H1 (cell line): Measurements from ENCODE around the gene MAGI2. TPM values are rescaled to one million over a fixed set of nuclear protein-coding genes. Genes with fewer than 3 reads are reported as not detected.

Source experiments
- CTCF ChIA-PET: fragments of 300-600 bp; sonication (Branson Sonifier 250); formaldehyde crosslinking; loops from one replicate; lab custom pipeline; 2021; ENCODE audit not compliant: partially characterized antibody; lab: Charles Lee
- POLR2A ChIA-PET: fragments of 300-600 bp; sonication (Branson Sonifier 250); formaldehyde crosslinking; loops from one replicate; lab custom pipeline; 2021; ENCODE audit warnings: inconsistent platforms; ENCODE audit not compliant: partially characterized antibody; lab: Charles Lee
- DNase-seq, 2 experiments: peaks; one replicate each; pipeline versions ENCODE4 v3.0.0 to v3.0.0-alpha.2; 2010 to 2022; ENCODE audit warnings: low spot score in 2 of 2, low read depth in 1 of 2, mixed read lengths in 1 of 2
- FAIRE-seq: peaks from 2 replicates; lab custom pipeline; 2011; peaks lifted over from hg19 to GRCh38; lab: Jason Lieb, UNC
- H2AFZ ChIP-seq: 2 replicates; pipeline ENCODE4 v1.8.1; 2012; ENCODE audit warnings: low read length, inconsistent platforms
- H2AK5ac ChIP-seq: 2 replicates; pipeline ENCODE4 v1.6.1; 2013; ENCODE audit warnings: low read depth, low read length
- H2BK120ac ChIP-seq: replicated peaks from 2 replicates; pipeline ENCODE3; 2013; ENCODE audit warnings: low read depth, low read length, inconsistent platforms
- H2BK12ac ChIP-seq: 2 replicates; pipeline ENCODE4 v1.6.1; 2013; ENCODE audit warnings: low read depth, low read length
- H2BK15ac ChIP-seq: 2 replicates; pipeline ENCODE4 v1.6.1; 2013; ENCODE audit warnings: low read length
- H2BK20ac ChIP-seq: 2 replicates; pipeline ENCODE4 v1.6.1; 2013; ENCODE audit warnings: low read length
- H2BK5ac ChIP-seq: 2 replicates; pipeline ENCODE4 v1.6.1; 2013; ENCODE audit warnings: low read depth, low read length
- H3K14ac ChIP-seq: 2 replicates; pipeline ENCODE4 v1.6.1; 2013; ENCODE audit warnings: inconsistent platforms; ENCODE audit not compliant: insufficient read length
- H3K18ac ChIP-seq: 2 replicates; pipeline ENCODE4 v1.6.1; 2013; ENCODE audit warnings: low read length; ENCODE audit errors: extremely low read depth
- H3K23ac ChIP-seq: 2 replicates; pipeline ENCODE4 v1.6.1; 2013; ENCODE audit warnings: inconsistent platforms; ENCODE audit not compliant: insufficient read length
- H3K23me2 ChIP-seq: 2 replicates; pipeline ENCODE4 v1.6.1; 2013; ENCODE audit warnings: low read depth, low read length
- H3K27ac ChIP-seq: 2 replicates; pipeline ENCODE4 v1.6.1; 2011; ENCODE audit warnings: low read depth, low read length, inconsistent platforms
- H3K27me3 ChIP-seq, 4 experiments: replicated peaks in 1 of 4; 1 replicate in 1 of 4; 2 replicates in 3 of 4; pipeline versions ENCODE4 v1.6.1 to v1.8.1; 2011 to 2013; ENCODE audit warnings: low read length in 3 of 4, mild to moderate bottlenecking in 3 of 4, inconsistent platforms in 2 of 4, mixed read lengths in 2 of 4, moderate library complexity in 1 of 4; ENCODE audit not compliant: control insufficient read depth in 3 of 4, insufficient read depth in 3 of 4; ENCODE audit errors: extremely low read depth in 1 of 4
- H3K36me3 ChIP-seq, 4 experiments: 2 replicates each; pipeline versions ENCODE4 v1.6.1 to v1.8.1; 2011 to 2013; ENCODE audit warnings: mild to moderate bottlenecking in 4 of 4, low read length in 3 of 4, moderate library complexity in 2 of 4, control low read depth in 1 of 4, inconsistent platforms in 1 of 4; ENCODE audit not compliant: insufficient read depth in 4 of 4, control insufficient read depth in 2 of 4
- H3K4ac ChIP-seq: replicated peaks from 2 replicates; pipeline ENCODE3; 2013; ENCODE audit warnings: low read length, low read depth, mixed read lengths, inconsistent platforms; ENCODE audit not compliant: insufficient read length
- H3K4me1 ChIP-seq, 4 experiments: replicated peaks in 1 of 4; 1 replicate in 1 of 4; 2 replicates in 3 of 4; pipeline versions ENCODE4 v1.6.1 to v1.8.1; 2011 to 2013; ENCODE audit warnings: low read length in 3 of 4, inconsistent platforms in 2 of 4, mixed read lengths in 1 of 4; ENCODE audit not compliant: insufficient read depth in 4 of 4, control insufficient read depth in 3 of 4
- H3K4me2 ChIP-seq, 2 experiments: 2 replicates each; pipeline versions ENCODE4 v1.6.1 to v1.8.1; 2011 to 2013; ENCODE audit warnings: low read depth in 2 of 2, low read length in 2 of 2, control low read depth in 1 of 2, inconsistent platforms in 1 of 2, mild to moderate bottlenecking in 1 of 2; ENCODE audit not compliant: insufficient read depth in 1 of 2
- H3K4me3 ChIP-seq, 4 experiments: fragments of 200-600, 300-600 bp in 1 of 4; sonication (generic), shearing (Covaris generic), sonication (Bioruptor Twin) in 1 of 4; 2 replicates each; pipeline versions ENCODE4 v1.5.1 to v1.8.1; 2011 to 2016; ENCODE audit warnings: low read length in 4 of 4, low read depth in 3 of 4, control low read depth in 2 of 4, inconsistent platforms in 2 of 4, mild to moderate bottlenecking in 2 of 4, mixed read lengths in 1 of 4, moderate library complexity in 1 of 4; ENCODE audit not compliant: insufficient read depth in 2 of 4; ENCODE audit errors: extremely low read depth in 1 of 4
- H3K56ac ChIP-seq: replicated peaks from 2 replicates; pipeline ENCODE3; 2013; ENCODE audit warnings: low read depth, mild to moderate bottlenecking, mixed read lengths, low read length, inconsistent platforms; ENCODE audit not compliant: insufficient read length
- H3K79me1 ChIP-seq: 2 replicates; pipeline ENCODE4 v1.6.1; 2013; ENCODE audit warnings: low read depth, low read length, control low read depth
- H3K79me2 ChIP-seq, 2 experiments: 2 replicates each; pipeline versions ENCODE4 v1.6.1 to v1.8.1; 2012 to 2013; ENCODE audit warnings: low read length in 2 of 2, mild to moderate bottlenecking in 2 of 2, inconsistent platforms in 1 of 2; ENCODE audit not compliant: insufficient read depth in 2 of 2, control insufficient read depth in 1 of 2
- H3K9ac ChIP-seq, 4 experiments: replicated peaks in 1 of 4; 1 replicate in 1 of 4; 2 replicates in 3 of 4; pipeline versions ENCODE4 v1.6.1 to v1.8.1; 2011 to 2013; ENCODE audit warnings: low read depth in 3 of 4, low read length in 3 of 4, control low read depth in 2 of 4, mild to moderate bottlenecking in 2 of 4, moderate library complexity in 2 of 4, inconsistent platforms in 1 of 4; ENCODE audit errors: extremely low read depth in 1 of 4
- H3K9me3 ChIP-seq, 2 experiments: 2 replicates each; pipeline versions ENCODE4 v1.6.1 to v1.8.1; 2012 to 2013; ENCODE audit warnings: mild to moderate bottlenecking in 2 of 2, moderate library complexity in 2 of 2, control low read depth in 1 of 2, inconsistent platforms in 1 of 2, low read depth in 1 of 2, low read length in 1 of 2, mixed read lengths in 1 of 2; ENCODE audit not compliant: insufficient read depth in 2 of 2
- H4K20me1 ChIP-seq, 2 experiments: replicated peaks in 1 of 2; 2 replicates each; pipeline versions ENCODE3 to v1.8.1; 2011 to 2013; ENCODE audit warnings: inconsistent platforms in 2 of 2, low read length in 2 of 2, mild to moderate bottlenecking in 1 of 2; ENCODE audit not compliant: insufficient read depth in 2 of 2, control insufficient read depth in 1 of 2
- H4K5ac ChIP-seq: 2 replicates; pipeline ENCODE4 v1.6.1; 2013; ENCODE audit warnings: low read length, low read depth, mixed read lengths, inconsistent platforms; ENCODE audit not compliant: insufficient read length
- H4K8ac ChIP-seq: 2 replicates; pipeline ENCODE4 v1.8.0; 2013; ENCODE audit warnings: mild to moderate bottlenecking, moderate library complexity, low read length, inconsistent platforms; ENCODE audit not compliant: insufficient read depth; ENCODE audit errors: extremely low read depth
- H4K91ac ChIP-seq: replicated peaks from 2 replicates; pipeline ENCODE3; 2013; ENCODE audit warnings: low read length, mixed read lengths, inconsistent platforms; ENCODE audit not compliant: insufficient read length
- CBX8 ChIP-seq: fragments of 300-800, 300-1000 bp; sonication (generic); IDR thresholded peaks from 2 replicates; pipeline ENCODE4 v1.7.1; 2016; ENCODE audit warnings: low read depth, low read length, borderline replicate concordance
- CHD1 ChIP-seq: IDR thresholded peaks from 2 replicates; pipeline ENCODE4 v1.6.1; 2012; ENCODE audit warnings: low read depth, low read length, improper control_type of control experiment
- E2F6 ChIP-seq: IDR thresholded peaks from 2 replicates; pipeline ENCODE4 v1.6.1; 2012; ENCODE audit warnings: inconsistent platforms
- GABPA ChIP-seq: IDR thresholded peaks from 2 replicates; pipeline ENCODE4 v1.6.1; 2011; ENCODE audit warnings: mild to moderate bottlenecking, low read length, moderate library complexity, borderline replicate concordance; ENCODE audit not compliant: insufficient read depth
- HDAC6 ChIP-seq: IDR thresholded peaks from one replicate; pipeline ENCODE4 v1.7.1; 2012; ENCODE audit warnings: low read depth, mild to moderate bottlenecking, inconsistent platforms, low read length, moderate library complexity
- JUN ChIP-seq: IDR thresholded peaks from 2 replicates; pipeline ENCODE4 v1.6.1; 2011; ENCODE audit warnings: low read depth, mild to moderate bottlenecking, improper control_type of control experiment, low read length
- KDM1A ChIP-seq: fragments of 200-600, 300-600 bp; sonication (generic); IDR thresholded peaks from 2 replicates; pipeline ENCODE4 v1.7.1; 2016; ENCODE audit warnings: mild to moderate bottlenecking, low read length, borderline replicate concordance
- RNF2 ChIP-seq: fragments of 200-900, 300-1000 bp; sonication (generic); IDR thresholded peaks from 2 replicates; pipeline ENCODE4 v1.7.1; 2016; ENCODE audit warnings: borderline replicate concordance, low read depth, mild to moderate bottlenecking, antibody characterized with exemption, low read length; ENCODE audit not compliant: poor library complexity, severe bottlenecking; ENCODE audit errors: missing control alignments
- RXRA ChIP-seq: IDR thresholded peaks from 2 replicates; pipeline ENCODE4 v1.6.1; 2011; ENCODE audit warnings: low read depth, mild to moderate bottlenecking, low read length, moderate library complexity; ENCODE audit not compliant: insufficient read depth
- SIX5 ChIP-seq: IDR thresholded peaks from 2 replicates; pipeline ENCODE4 v1.6.1; 2011; ENCODE audit warnings: mild to moderate bottlenecking, low read depth, low read length
- SP1 ChIP-seq: IDR thresholded peaks from 2 replicates; pipeline ENCODE4 v1.6.1; 2011; ENCODE audit warnings: low read depth, low read length
- TBP ChIP-seq: IDR thresholded peaks from 2 replicates; pipeline ENCODE4 v1.6.1; 2011; ENCODE audit warnings: low read depth, low read length, improper control_type of control experiment
- TEAD4 ChIP-seq: IDR thresholded peaks from 2 replicates; pipeline ENCODE4 v1.6.1; 2012; ENCODE audit warnings: low read depth, low read length, inconsistent platforms, mixed read lengths
- YY1 ChIP-seq: IDR thresholded peaks from 2 replicates; pipeline ENCODE4 v1.6.1; 2011; ENCODE audit warnings: low read depth, mild to moderate bottlenecking, low read length
- ZNF274 ChIP-seq: IDR thresholded peaks from 2 replicates; pipeline ENCODE4 v1.7.0; 2012; ENCODE audit warnings: low read length, borderline replicate concordance; ENCODE audit errors: extremely low read depth
- WGBS, 2 experiments: shearing (Covaris generic) in 1 of 2; methylation state at CpG; one replicate each; pipeline versions ENCODE4 v1.1.6 to v1.1.7; 2013 to 2015; ENCODE audit warnings: low lambda C conversion rate in 2 of 2, mixed read lengths in 2 of 2, inconsistent platforms in 1 of 2, low coverage in 1 of 2, missing lambda C conversion rate in 1 of 2; ENCODE audit not compliant: insufficient replicate concordance in 2 of 2, insufficient coverage in 1 of 2, insufficient read length in 1 of 2; ENCODE audit errors: extremely low coverage in 1 of 2, missing lambda C conversion rate in 1 of 2; 5-methylcytosine and 5-hydroxymethylcytosine counted together
- polyA plus RNA-seq, 7 experiments: library from polyadenylated mRNA; depleted of rRNA in 3 of 7; stranded (reverse) in 5 of 7; unstranded in 2 of 7; fragments of >200 nt in 5 of 7; fragments of 200-250 nt in 2 of 7; gene quantifications; 1 replicate in 5 of 7; 2 replicates in 1 of 7; 4 replicates in 1 of 7; pipeline versions ENCODE4 v1.2.1 to v1.2.3, GENCODE V29; 2011 to 2013; ENCODE audit warnings: missing spikeins in 2 of 7, mixed read lengths in 2 of 7
- total RNA-seq: library from RNA; stranded (reverse); fragmentation: NEBNext Ultra II Directional; extraction: Animal tissue kit (Norgen Biotek cat#: 25700); gene quantifications from 2 replicates; pipeline ENCODE4 v1.2.1, GENCODE V29; 2021

Gene MAGI2
- total and polyA plus RNA-seq, 2 of the 8 experiments (the other 6 are each of a cell fraction or from before 2014, with no cell fraction given), result 6.0 to 27.3 TPM

GRCh38 chr7:78357709-78358108, 1095.8 kb downstream of the MAGI2 start:
- Histone ChIP-seq H3K4ac (no peak overlapping the region), H3K23me2 (no peaks in the 10 kb centered on the region), H2BK5ac (no peak overlapping the region), H2AFZ (no peak overlapping the region), H3K18ac (no peak overlapping the region; the same call in 1 of the 2 replicates), H2BK20ac (no peak overlapping the region)
- POLR2A ChIA-PET, result no interaction called here
- WGBS, 2 experiments, result 97% methylated on average over 2 of the region's 2 CpGs; no CpG with 5 or more reads in 1 of the 2 experiments
- TF ChIP-seq TEAD4 (no peak), GABPA (no peak), TBP (no peak), SIX5 (no peak), CHD1 (no peak), CBX8 (no peak), KDM1A (no peak), YY1 (no peak), SP1 (no peak), E2F6 (no peak), RXRA (no peak), RNF2 (no peak), ZNF274 (no peak), JUN (no peak), HDAC6 (no peak)
- TF ChIP-seq, all 59 proteins: peak for 0
- no peak overlapping the region for H2BK15ac ChIP-seq
- H3K27me3 ChIP-seq, result no peaks in the 10 kb centered on the region
- FAIRE-seq (no peak), DNase-seq (no peak)
- no peak overlapping the region for H3K23ac ChIP-seq
- no peaks in the 10 kb centered on the region for H3K79me2 ChIP-seq
- no peaks in the 10 kb centered on the region for H3K79me1 ChIP-seq
- H2BK12ac ChIP-seq, result no peak overlapping the region
- H2BK120ac ChIP-seq, result no peak overlapping the region
- H3K4me1 ChIP-seq, result no peaks in the 10 kb centered on the region
- H3K9me3 ChIP-seq, result no peaks in the 10 kb centered on the region
- no peak overlapping the region for H3K14ac ChIP-seq
- no peak overlapping the region for H2AK5ac ChIP-seq
- no peak overlapping the region for H3K27ac ChIP-seq
- H3K4me2 ChIP-seq, result no peak overlapping the region
- no peak overlapping the region for H4K91ac ChIP-seq
- H4K5ac ChIP-seq, result no peak overlapping the region
- H4K20me1 ChIP-seq, result peaks cover 0 to 1% of the 10 kb centered on the region in 2 experiments
- CTCF ChIA-PET, result interaction anchor here (0.6 kb wide), 1 partner anchor 541 kb away, joined by 3 read pairs; no protein-coding TSS in a partner anchor
- H3K9ac ChIP-seq, result no peak overlapping the region
- no peak overlapping the region for H3K56ac ChIP-seq
- H4K8ac ChIP-seq, result no peak overlapping the region
- no peaks in the 10 kb centered on the region for H3K36me3 ChIP-seq
- H3K4me3 ChIP-seq, result no peak overlapping the region
